PFSK-1 (cell line): ENCODE measurements around the gene HPD.

Source experiments
- REST ChIP-seq, 2 experiments: IDR thresholded peaks; 2 replicates each; pipeline versions ENCODE4 v1.6.1 to v1.8.0; 2011 to 2012; ENCODE audit warnings: low read depth in 2 of 2, low read length in 2 of 2, control low read depth in 1 of 2, inconsistent platforms in 1 of 2, mild to moderate bottlenecking in 1 of 2, moderate library complexity in 1 of 2; ENCODE audit not compliant: insufficient read depth in 1 of 2
- SIN3A ChIP-seq: IDR thresholded peaks from 2 replicates; pipeline ENCODE4 v1.6.1; 2012; ENCODE audit warnings: mild to moderate bottlenecking, low read length, moderate library complexity, borderline replicate concordance; ENCODE audit not compliant: insufficient read depth

GRCh38 chr12:121814429-121815119 lies 44.1 kb downstream of the HPD start:
- TF ChIP-seq REST (IDR thresholded peaks at IDR 0.05; ENCODE audit: insufficient read depth in 1 of 2, low read depth in 2 of 2, low read length in 2 of 2), result no peak
- TF ChIP-seq SIN3A, result no peak
